HUDEP-2 (cell line): Measurements from ENCODE around the gene MGST2.
A peak's percentile ranks its signal among the peaks of the same experiment; 100 is the strongest.

Experiments
- DNase-seq, 76 experiments: peaks; one replicate each; lab custom pipeline; 2025; ENCODE audit not compliant: unreplicated experiment in 76 of 76; lab: John Stamatoyannopoulos, UW

The MGST2 gene

DNA sequence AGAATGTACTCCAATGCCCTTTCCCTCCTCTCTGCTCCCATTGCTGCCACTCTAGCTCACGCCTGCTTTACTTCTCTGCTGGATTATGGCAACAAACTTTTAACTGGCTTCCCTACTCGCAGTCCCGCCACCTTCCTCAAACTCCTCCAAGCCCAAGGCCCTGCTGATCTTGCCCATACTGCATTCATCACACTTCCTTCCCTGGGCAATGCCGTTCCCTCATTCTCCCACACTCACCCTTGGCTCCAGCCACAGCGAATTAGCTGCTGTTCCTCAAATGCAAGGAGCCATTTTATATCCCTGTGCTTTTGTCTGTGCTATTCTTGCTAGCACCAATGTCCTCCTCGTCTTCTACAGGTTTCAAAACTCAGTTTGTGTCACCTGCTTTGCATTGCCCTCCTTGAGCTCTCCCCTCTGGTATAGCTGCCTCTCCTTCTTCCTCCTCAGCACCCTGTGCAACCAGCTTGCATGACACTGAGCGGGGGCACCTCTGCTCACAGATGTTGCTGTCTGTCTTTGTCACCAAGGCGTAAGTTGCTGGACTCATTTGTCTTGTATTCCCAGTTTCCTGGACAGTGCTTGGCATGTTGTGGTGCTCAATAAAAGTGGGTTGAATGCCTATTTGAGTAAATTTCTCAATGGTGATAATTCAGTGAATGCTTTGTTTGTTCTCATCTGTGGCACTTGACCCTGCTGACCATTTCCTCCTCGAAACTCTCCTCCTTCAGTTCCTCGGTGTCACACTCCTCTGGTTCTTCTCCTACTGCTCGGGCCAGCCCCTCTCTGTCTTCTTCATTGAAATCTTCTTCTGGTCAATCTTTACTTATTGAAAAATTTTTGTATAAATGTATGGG, 22.4 kb upstream of the MGST2 start:
- DNase-seq: no peak

DNA sequence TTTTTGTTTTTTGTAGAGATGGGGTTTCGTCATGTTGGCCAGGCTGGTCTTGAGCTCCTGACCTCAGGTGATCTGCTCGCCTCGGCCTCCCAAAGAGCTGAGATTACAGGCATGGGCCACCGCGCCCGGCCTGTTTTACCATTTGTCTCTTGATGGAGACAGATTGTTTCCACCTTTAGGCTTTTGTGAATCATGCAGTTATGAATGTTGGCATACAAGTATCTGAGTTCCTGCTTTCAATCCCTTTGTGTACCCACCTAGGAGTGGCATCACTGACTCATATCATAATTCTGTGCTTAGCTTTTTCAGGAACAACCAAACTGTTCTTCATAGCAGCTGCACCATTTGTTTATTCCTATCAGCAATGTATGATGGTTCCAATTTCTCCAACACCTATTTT, 20.2 kb upstream of the MGST2 start:
- no peak for DNase-seq

DNA sequence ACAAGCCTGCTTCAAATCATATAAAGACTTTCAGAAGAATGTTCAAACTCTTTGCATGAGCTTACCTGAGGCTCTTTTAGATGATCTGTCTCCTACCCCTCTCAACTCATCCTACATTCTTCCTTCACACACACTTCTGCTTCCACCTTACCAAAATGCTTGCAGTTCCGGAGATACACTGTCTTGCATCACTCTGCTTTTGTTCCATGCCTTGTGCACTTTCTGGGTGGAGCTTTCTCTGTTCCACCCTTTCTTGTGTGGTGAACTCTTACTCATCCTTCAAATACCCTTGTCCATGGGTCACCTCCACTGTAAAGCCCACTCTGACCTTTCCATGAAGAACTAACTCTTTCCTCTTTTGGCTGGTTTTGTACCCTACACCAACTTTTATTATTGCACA, 18.4 kb upstream of the MGST2 start:
- DNase-seq: no peak

DNA sequence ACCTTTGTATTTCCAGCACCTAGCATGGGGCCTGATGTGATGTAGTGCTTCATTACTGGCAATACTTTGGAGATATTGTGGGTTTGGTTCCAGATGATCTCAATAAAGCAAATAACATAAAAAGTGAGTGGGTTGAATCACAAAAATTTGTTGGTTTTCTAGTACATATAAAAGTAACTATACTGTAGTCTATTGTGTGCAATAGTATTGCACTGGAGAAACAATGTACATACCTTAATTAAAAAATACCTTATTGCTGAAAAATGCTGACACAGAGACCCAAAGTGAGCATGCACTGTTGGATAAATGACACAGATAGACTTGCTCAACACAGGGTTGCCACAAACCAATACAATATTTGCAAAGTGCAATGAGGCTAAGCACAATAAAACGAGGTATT, 17.7 kb upstream of the MGST2 start:
- no peak for DNase-seq

- peak in 71 of 76 experiments; percentile 2 to 81 (median 50) for DNase-seq
Measured at GRCh38 chr4:139651282-139652194, 14.1 kb upstream of the MGST2 start.

GRCh38 chr4:139654516-139654915, 11.1 kb upstream of the MGST2 start:
- DNase-seq: no peak

DNA sequence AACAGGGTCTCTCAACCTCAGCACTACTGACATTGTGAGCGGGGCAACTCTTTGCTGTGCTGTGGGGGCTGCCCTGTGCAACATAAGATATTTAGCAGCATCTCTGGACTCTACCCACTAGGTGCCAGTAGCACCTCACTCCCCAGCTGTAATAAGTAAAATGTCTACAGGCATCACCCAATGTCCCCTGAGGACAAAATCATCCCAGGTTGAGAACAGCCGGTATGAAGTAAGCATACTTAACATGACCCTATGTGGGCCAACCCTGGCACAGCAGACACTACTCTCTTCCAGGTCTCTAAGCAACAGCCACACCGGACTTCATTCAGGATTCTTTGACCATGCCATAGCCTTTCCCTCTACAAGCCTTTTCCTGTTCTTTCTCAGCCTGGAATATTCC, 10.5 kb upstream of the MGST2 start:
- DNase-seq: peak in 15 of 76 experiments; percentile 1 to 29 (median 9)

DNA sequence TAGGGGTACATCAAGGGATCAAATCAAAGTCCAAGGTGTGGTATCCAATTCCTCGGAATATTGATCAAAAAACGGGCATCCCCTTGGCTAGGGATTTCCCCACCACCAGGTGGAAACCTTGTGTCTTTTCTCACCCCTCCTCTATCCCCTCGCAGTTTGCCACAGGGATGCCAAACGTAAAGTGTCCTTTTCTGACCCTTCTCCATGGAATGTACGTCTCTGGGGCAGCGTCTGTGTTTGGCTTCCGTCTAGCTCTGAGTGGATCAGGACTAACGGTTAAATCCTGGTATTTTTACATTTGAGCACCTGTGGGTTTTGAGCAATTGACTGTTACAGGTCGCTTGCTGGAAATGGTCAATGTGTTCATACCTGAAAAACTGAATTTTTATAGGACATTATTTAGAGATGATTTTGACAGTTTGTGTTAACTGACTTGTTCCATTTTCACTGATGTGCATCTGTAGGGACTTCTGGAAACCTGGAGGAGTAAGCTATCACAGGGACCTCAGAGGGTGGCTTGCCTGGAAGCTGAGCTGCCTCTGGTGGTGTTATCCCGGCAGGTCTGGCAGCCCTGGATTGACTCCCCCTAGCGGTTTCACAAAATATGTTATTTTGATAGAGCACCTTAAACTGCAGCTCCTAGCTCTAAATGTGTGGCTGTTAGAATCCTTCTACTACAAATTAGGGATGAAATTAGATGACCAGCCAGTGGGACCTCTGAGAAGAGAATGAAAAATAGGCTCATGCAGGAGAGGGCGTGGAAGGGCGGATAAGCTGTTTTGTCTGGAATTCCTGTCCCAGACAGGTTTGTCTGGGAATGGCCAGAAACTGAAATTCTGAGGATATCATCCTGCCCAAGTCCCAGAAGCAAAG, 8.8 kb upstream of the MGST2 start:
- DNase-seq: peak in 67 of 76 experiments; percentile 1 to 83 (median 36)

DNA sequence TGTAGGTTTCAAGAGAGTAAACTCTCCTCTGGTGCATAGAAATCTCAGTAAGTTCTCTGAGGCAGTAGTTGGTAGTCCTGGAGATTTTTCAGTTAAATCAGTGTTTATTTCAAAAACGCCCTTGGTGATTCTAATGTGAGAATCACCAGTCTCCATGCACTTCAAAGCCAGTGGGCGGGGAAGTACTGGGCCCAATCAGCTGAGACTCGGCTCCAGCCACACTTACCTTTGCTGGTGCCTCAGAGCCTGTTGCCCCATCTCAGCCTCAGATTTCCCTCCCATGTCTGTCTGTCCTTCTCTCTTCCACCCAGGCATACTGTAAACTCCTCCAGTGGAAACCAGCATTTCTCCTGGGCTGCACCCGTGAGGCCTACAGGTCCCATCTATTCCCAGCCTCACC, 7.4 kb upstream of the MGST2 start:
- no peak for DNase-seq

DNA sequence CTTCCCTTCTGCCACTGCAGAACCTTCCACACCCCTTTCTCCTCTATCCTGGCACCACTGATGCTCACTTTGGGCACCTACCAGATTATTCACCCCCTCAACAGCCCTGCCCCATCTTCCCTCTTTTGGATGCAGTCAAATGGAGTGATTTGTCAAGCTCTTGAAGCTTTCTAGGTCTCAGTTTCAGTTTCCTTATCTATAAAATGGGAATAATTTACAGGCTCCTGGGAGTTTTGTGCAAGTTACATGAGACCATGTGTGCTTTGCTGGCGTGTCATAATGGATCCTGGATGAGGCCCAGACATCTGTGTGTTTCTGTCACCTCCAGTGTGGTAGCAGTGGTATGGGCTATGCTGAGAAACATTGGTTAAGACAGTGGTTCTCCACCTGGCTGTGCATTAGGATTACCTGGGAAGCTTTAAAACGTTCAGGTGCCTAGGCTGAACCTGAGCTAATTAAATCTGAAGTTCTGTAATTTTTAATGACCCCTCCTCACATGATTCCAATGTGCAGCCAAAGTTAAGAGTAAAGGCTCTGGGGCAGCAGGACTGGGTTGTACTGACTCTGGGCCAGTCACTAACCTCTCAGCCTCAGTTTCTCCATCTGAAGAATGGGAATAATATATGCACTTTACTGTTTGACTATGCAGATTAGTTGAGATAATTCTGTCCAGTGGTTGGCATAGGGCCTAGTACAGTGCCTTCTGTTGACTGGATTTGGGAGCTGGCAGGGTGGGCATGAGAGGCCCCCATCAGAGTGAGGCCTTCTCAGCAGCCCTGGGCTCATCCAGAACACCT, 6.8 kb upstream of the MGST2 start:
- DNase-seq: no peak

- no peak for DNase-seq
Measured at GRCh38 chr4:139659735-139660424, 5.7 kb upstream of the MGST2 start.

- DNase-seq: no peak
Measured at GRCh38 chr4:139660568-139661043, 5.0 kb upstream of the MGST2 start.

- no peak for DNase-seq
Measured at GRCh38 chr4:139663561-139664138, 2.0 kb upstream of the MGST2 start.

DNA sequence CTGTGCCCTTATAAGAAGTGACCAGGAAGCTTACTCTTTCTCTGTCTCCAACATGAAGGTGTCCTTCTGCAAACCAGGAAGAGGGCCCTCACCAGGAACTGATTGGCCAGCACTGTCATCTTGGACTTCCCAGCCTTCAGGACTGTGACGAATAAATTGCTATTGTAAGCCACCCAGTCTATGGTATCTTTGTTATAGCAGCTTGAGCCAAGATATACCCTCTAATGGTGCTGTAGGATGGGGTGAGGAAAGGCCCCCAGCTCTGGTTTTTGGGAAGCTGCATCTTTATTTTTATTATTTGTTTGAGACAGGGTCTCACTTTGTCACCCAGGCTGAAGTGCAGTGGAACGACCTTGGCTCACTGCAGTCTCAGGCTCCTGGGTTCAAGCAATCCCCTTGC, 1.2 kb upstream of the MGST2 start:
- no peak for DNase-seq

- DNase-seq: peak in 4 of 76 experiments; percentile 38 to 67 (median 48)
Measured at GRCh38 chr4:139665079-139665689, 435 bp upstream of the MGST2 start.

DNA sequence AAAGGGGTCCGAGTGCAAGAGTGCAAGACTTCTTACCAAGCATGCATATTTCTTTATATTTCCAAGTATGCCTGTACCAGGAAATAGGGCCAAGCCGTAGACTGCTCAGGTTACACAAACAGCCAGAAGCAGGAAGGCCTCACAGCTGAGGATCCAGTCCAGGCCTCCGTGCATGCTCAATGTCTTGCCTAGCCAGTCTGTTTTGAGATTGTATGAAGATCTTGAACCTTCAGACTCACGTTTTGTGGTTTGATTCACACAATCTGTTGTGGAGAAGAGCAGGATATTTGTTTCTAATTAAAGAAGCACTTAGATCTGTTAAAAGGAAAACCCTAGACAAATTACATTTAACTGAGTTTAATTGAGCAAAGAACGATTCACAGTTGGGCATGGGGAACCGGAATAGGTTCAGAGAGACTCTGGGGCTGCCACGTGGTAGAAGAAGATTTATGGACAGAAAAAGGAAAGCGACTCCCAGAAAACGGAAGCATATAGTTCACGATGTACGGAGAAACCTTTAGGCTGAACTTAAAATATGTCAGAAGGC, 1.2 kb downstream of the MGST2 start:
- DNase-seq: peak in 39 of 76 experiments; percentile 1 to 42 (median 14)

GRCh38 chr4:139668036-139668435, 2.4 kb downstream of the MGST2 start:
- DNase-seq: peak in 4 of 76 experiments; percentile 7 to 43 (median 13)

GRCh38 chr4:139668658-139669201, 3.1 kb downstream of the MGST2 start:
- DNase-seq: peak in 7 of 76 experiments; percentile 8 to 27 (median 15)
